ENCODE measurements around the gene ATP6V0E2.

The ATP6V0E2 gene

DNA sequence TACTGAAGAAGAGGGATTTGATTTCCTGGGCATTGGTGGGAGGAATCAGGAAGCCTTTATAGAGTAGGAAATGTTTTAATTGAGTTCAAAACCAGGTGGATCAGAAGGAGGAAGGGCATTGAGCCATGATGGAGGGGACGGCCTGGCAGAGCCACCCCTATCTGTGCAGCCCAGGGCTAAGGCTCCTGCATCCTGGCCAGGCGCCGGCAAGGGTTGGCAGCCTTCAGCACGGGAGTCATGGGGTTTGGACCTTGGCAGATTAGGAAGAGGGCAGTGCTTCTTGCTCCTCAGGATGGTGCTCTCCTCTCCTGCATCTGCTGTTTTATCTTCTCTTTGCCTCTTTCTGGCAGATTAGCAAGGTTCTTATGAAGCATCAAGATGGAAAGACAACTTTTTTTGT, 23.1 kb upstream of the ATP6V0E2 start:
- no peak overlapping the region for H3K4me3 ChIP-seq (replicated peaks; ENCODE audit: low read depth, low read length)
- TF ChIP-seq CTCF (IDR thresholded peaks at IDR 0.05; ENCODE audit: insufficient read depth, low read length, poor library complexity, severe bottlenecking) = no peak
- H3K27me3 ChIP-seq (replicated peaks; ENCODE audit: control insufficient read depth, insufficient read depth, low read length) = no peaks in the 10 kb centered on the region
- no peaks in the 10 kb centered on the region; the same call in 1 of the 2 replicates for H3K36me3 ChIP-seq (ENCODE audit: control insufficient read depth, insufficient read depth, low read length)
- no peak for DNase-seq (ENCODE audit: extremely low read depth, insufficient read length)

GRCh38 chr7:149851449-149851848, 22.3 kb upstream of the ATP6V0E2 start:
- DNase-seq (ENCODE audit: extremely low read depth, insufficient read length) = no peak
- Histone ChIP-seq H3K4me3 (replicated peaks; ENCODE audit: low read depth, low read length) (no peak overlapping the region), H3K27me3 (replicated peaks; ENCODE audit: control insufficient read depth, insufficient read depth, low read length) (no peaks in the 10 kb centered on the region), H3K36me3 (ENCODE audit: control insufficient read depth, insufficient read depth, low read length) (no peaks in the 10 kb centered on the region)
- no peak for TF ChIP-seq CTCF (IDR thresholded peaks at IDR 0.05; ENCODE audit: insufficient read depth, low read length, poor library complexity, severe bottlenecking)

DNA sequence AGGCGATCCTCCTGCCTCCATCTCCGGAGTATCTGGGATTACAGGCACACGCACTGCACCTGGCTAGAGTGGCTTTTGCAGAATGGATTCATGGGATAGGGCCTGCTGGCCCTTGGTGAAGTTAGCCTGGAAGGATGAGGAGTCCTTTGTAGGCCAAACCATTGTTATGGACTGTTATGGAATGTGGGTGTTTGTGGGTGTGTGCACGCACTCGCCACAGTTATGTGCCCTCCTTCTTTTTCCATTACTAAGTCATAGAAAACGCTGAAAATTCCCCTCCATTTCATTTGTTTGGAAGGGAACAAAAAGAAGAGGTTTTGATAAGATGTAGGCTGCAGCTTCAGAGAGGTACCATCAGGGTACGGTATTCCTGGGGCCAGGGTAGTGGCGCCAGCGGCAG, 20.6 kb upstream of the ATP6V0E2 start:
- Histone ChIP-seq H3K36me3 (ENCODE audit: control insufficient read depth, insufficient read depth, low read length) (no peaks in the 10 kb centered on the region), H3K4me3 (replicated peaks; ENCODE audit: low read depth, low read length) (no peak overlapping the region), H3K27me3 (replicated peaks; ENCODE audit: control insufficient read depth, insufficient read depth, low read length) (no peaks in the 10 kb centered on the region)
- no peak for TF ChIP-seq CTCF (IDR thresholded peaks at IDR 0.05; ENCODE audit: insufficient read depth, low read length, poor library complexity, severe bottlenecking)
- DNase-seq (ENCODE audit: extremely low read depth, insufficient read length) = no peak

DNA sequence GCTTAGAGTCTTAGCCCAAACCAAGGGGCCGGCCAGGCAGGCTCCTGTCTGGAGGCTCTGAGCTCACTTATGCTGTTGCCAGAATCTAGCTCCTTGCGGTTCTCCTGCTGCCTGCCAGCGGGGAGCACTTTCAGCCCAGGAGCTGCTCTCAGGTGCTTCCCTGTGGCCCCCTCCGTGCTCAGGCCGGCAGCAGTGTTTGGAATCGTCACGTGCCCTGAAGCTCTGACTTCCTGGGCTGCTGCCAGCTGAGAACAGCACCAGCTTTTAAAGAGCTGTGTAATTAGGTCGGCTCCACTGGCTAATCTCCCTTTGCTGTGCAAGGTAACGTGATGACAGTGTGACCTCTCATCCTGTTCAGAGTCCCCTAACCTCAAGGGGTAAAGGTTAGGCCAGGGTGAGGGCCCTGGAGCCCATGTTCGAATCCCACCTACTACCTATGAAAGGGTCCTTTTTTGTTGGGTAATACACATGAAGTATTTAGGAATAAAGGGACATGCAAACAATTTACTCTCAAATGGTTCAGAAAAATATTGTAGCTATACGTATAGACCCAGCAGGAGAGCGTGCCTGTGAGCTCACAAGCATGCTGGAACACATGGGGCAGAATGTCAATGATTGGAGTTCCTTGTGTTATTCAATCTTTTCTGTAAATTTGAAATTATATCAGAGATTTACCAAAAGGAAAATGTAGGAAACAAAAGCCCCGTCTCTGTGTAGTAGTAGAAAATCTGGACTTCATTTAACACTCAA, 19.0 kb upstream of the ATP6V0E2 start:
- DNase-seq (ENCODE audit: extremely low read depth, insufficient read length) = no peak
- TF ChIP-seq CTCF (IDR thresholded peaks at IDR 0.05; ENCODE audit: insufficient read depth, low read length, poor library complexity, severe bottlenecking) = no peak
- H3K4me3 ChIP-seq (replicated peaks; ENCODE audit: low read depth, low read length) = no peak overlapping the region

DNA sequence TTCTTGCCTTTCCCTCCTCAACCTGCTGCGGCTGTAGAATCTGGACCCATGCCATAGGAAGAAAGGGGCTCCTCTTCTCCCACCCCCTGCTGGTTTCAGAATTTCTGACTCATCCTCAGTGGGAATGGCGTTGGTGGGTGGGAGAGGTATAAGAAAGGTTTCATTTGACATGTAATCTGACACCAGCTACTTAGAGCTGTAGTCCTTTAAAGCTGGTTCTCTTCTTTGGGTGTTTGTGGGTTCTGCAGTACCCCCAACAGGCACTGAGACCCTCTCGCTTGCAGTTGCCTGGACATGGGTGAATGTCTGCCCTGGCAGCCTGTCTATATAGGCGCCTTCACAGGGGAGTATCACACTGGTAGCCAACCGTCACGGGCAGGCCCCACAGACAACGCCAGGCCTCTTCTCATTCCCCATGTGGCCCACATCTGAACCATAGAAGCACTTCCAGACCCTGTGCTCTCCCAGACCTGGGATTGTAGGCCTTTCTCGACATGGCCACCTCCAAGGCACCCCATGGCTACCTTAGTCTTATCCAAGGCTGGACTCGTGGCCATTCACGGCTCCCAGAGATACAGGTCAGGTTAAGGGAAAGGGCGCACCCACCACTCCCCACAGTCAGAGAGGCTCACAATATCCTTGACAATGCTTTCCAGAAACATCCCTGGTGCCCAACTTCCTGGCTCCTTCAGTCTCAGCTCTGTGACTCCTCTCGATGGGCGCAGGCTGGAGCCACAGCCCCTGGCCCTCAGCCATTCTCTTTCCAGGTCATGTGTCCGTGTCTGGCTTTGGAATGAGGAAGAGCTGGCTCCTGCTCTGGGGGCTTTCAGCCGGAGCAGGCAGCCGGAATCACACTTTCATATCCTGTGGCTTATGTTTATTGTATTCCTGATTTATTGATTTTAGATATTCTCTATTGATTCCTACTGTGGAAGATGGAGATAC, 18.1 kb upstream of the ATP6V0E2 start:
- TF ChIP-seq CTCF (IDR thresholded peaks at IDR 0.05; ENCODE audit: insufficient read depth, low read length, poor library complexity, severe bottlenecking) = no peak
- H3K36me3 ChIP-seq (ENCODE audit: control insufficient read depth, insufficient read depth, low read length) = peaks cover 2% of the 10 kb centered on the region
- no peak for DNase-seq (ENCODE audit: extremely low read depth, insufficient read length)
- no peaks in the 10 kb centered on the region for H3K27me3 ChIP-seq (replicated peaks; ENCODE audit: control insufficient read depth, insufficient read depth, low read length)
- no peak overlapping the region for H3K4me3 ChIP-seq (replicated peaks; ENCODE audit: low read depth, low read length)

More for the DNA sequence above, 19.0 kb upstream of the ATP6V0E2 start:
- no peaks in the 10 kb centered on the region for H3K27me3 ChIP-seq (replicated peaks; ENCODE audit: control insufficient read depth, insufficient read depth, low read length)
- H3K36me3 ChIP-seq (ENCODE audit: control insufficient read depth, insufficient read depth, low read length) = no peaks in the 10 kb centered on the region

Data from GM06990 (cell line).